H1 (cell line): ENCODE results near the gene SEMA5B. TPM values are rescaled to one million over a fixed set of nuclear protein-coding genes. Genes with fewer than 3 reads are reported as not detected.

Experiments used
- BCL11A ChIP-seq, 2 experiments: IDR thresholded peaks; one replicate each; pipeline ENCODE4 v1.6.1; 2011; ENCODE audit warnings: low read depth in 2 of 2, low read length in 2 of 2, mild to moderate bottlenecking in 2 of 2
- GTF2F1 ChIP-seq: IDR thresholded peaks from 2 replicates; pipeline ENCODE4 v1.6.1; 2012; ENCODE audit warnings: low read depth, low read length, improper control_type of control experiment, borderline replicate concordance
- JUND ChIP-seq: IDR thresholded peaks from 2 replicates; pipeline ENCODE4 v1.6.1; 2011; ENCODE audit warnings: mild to moderate bottlenecking, improper control_type of control experiment, low read length
- SP1 ChIP-seq: IDR thresholded peaks from 2 replicates; pipeline ENCODE4 v1.6.1; 2011; ENCODE audit warnings: low read depth, low read length
- TCF12 ChIP-seq: IDR thresholded peaks from 2 replicates; pipeline ENCODE4 v1.6.1; 2011; ENCODE audit warnings: low read depth, mild to moderate bottlenecking, low read length
- polyA plus RNA-seq, 7 experiments: library from polyadenylated mRNA; depleted of rRNA in 3 of 7; stranded (reverse) in 5 of 7; unstranded in 2 of 7; fragments of >200 nt in 5 of 7; fragments of 200-250 nt in 2 of 7; gene quantifications; 1 replicate in 5 of 7; 2 replicates in 1 of 7; 4 replicates in 1 of 7; pipeline versions ENCODE4 v1.2.1 to v1.2.3, GENCODE V29; 2011 to 2013; ENCODE audit warnings: missing spikeins in 2 of 7, mixed read lengths in 2 of 7
- total RNA-seq: library from RNA; stranded (reverse); fragmentation: NEBNext Ultra II Directional; extraction: Animal tissue kit (Norgen Biotek cat#: 25700); gene quantifications from 2 replicates; pipeline ENCODE4 v1.2.1, GENCODE V29; 2021
- TF ChIP-seq, protein P1 (sequence below): IDR thresholded peaks from 2 replicates; pipeline ENCODE4 v1.6.1; 2012; ENCODE audit warnings: low read length, inconsistent platforms
- TF ChIP-seq, protein P2 (sequence below): IDR thresholded peaks from 2 replicates; pipeline ENCODE4 v1.6.1; 2012; ENCODE audit warnings: inconsistent platforms

Gene SEMA5B
- total and polyA plus RNA-seq, 2 of the 8 experiments (the other 6 are each of a cell fraction or from before 2014, with no cell fraction given): 13.1 to 22.4 TPM

DNA sequence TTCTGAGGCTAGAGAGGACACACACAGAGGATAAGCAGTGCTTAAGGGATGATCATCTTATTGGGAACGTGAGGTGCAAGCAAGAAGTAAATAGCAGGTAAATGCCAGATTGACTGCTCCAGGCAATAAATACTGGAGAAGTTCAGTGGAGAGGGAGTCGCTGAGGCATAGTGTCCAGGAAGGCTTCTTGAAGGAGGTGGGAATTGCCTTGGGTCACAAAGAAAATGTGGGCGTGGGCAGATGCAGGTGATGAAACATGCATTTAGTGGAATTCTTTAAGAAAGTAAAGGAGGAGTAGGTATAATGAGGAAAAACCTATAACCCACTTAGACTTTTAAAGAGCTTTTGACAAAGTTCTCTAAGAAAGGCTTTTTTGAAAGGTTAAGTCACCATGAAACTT, 7.4 kb upstream of the SEMA5B start (continued):
- TF ChIP-seq, protein P1, sequence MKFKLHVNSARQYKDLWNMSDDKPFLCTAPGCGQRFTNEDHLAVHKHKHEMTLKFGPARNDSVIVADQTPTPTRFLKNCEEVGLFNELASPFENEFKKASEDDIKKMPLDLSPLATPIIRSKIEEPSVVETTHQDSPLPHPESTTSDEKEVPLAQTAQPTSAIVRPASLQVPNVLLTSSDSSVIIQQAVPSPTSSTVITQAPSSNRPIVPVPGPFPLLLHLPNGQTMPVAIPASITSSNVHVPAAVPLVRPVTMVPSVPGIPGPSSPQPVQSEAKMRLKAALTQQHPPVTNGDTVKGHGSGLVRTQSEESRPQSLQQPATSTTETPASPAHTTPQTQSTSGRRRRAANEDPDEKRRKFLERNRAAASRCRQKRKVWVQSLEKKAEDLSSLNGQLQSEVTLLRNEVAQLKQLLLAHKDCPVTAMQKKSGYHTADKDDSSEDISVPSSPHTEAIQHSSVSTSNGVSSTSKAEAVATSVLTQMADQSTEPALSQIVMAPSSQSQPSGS: no peak
- TF ChIP-seq, protein P2, sequence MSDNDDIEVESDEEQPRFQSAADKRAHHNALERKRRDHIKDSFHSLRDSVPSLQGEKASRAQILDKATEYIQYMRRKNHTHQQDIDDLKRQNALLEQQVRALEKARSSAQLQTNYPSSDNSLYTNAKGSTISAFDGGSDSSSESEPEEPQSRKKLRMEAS: no peak
- TF ChIP-seq TCF12: no peak
- TF ChIP-seq GTF2F1: no peak
- TF ChIP-seq JUND: no peak
- TF ChIP-seq SP1: no peak
- TF ChIP-seq BCL11A (IDR thresholded peaks at IDR 0.05; ENCODE audit: low read depth in 2 of 2, low read length in 2 of 2): no peak
